HG03558 (cell line): Measurements from ENCODE around the gene PROK1.

Experiments used
- ATAC-seq: cut with Tn5 transposase; IDR thresholded peaks from one replicate; pipeline ENCODE4 v1.9.1; 2021; ENCODE audit warnings: moderate number of reproducible peaks; ENCODE audit not compliant: unreplicated experiment; ENCODE audit errors: extremely low read depth

Gene PROK1

GRCh38 chr1:110506541-110506940, 55.6 kb downstream of the PROK1 start:
- ATAC-seq: no peak
